ENCODE measurements around the gene SLC25A36.

DNA sequence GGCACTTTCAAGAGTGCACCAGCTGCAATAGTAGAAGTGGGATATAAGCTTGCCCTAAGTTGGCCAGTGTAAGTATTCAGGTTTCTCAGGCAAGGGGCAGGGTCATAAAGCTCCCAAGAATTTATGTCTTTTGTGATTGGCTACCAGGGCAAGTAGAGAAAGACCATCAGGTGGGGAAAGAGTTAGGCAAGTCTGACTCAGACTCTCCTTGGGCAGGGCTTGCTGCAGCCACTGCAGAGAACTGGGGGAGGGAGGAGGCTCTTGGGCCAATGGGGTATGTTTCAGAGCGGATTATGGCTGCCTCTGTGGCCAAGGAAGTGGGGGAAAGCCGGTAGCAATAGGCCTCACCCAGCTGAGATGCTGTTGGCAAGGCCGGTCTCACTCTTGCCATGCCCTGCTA, 44.6 kb upstream of the SLC25A36 start:
- TF ChIP-seq EZH2phosphoT487 (conservative IDR thresholded peaks at IDR 0.05; ENCODE audit: low read length): no peak
- TF ChIP-seq, protein P1, sequence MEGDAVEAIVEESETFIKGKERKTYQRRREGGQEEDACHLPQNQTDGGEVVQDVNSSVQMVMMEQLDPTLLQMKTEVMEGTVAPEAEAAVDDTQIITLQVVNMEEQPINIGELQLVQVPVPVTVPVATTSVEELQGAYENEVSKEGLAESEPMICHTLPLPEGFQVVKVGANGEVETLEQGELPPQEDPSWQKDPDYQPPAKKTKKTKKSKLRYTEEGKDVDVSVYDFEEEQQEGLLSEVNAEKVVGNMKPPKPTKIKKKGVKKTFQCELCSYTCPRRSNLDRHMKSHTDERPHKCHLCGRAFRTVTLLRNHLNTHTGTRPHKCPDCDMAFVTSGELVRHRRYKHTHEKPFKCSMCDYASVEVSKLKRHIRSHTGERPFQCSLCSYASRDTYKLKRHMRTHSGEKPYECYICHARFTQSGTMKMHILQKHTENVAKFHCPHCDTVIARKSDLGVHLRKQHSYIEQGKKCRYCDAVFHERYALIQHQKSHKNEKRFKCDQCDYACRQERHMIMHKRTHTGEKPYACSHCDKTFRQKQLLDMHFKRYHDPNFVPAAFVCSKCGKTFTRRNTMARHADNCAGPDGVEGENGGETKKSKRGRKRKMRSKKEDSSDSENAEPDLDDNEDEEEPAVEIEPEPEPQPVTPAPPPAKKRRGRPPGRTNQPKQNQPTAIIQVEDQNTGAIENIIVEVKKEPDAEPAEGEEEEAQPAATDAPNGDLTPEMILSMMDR (IDR thresholded peaks at IDR 0.05; ENCODE audit: insufficient read depth, low read length, poor library complexity, severe bottlenecking): no peak
